Smooth muscle cell (in vitro differentiated cells): ENCODE measurements around the gene SYF2. TPM values are rescaled to one million over a fixed set of nuclear protein-coding genes. Genes with fewer than 3 reads are reported as not detected.

Experiments
- DNase-seq: peaks from one replicate; lab custom pipeline; 2025; ENCODE audit not compliant: unreplicated experiment; lab: John Stamatoyannopoulos, UW
- H2AFZ ChIP-seq: fragments of 200-600 bp; sonication (generic); 2 replicates; pipeline ENCODE4 v1.6.0; 2016; ENCODE audit warnings: antibody characterized with exemption, low read depth, mild to moderate bottlenecking
- H3F3A ChIP-seq: fragments of 200-600 bp; sonication (generic); 2 replicates; pipeline ENCODE4 v1.6.0; 2017; ENCODE audit warnings: antibody characterized with exemption, low read depth
- H3K27ac ChIP-seq: fragments of 200-600 bp; sonication (generic); 2 replicates; pipeline ENCODE4 v1.5.1; 2016; ENCODE audit warnings: low read depth, mild to moderate bottlenecking
- H3K27me3 ChIP-seq: fragments of 200-600 bp; sonication (generic); 2 replicates; pipeline ENCODE4 v1.6.1; 2016; ENCODE audit warnings: low read depth, mild to moderate bottlenecking
- H3K36me3 ChIP-seq: fragments of 200-600 bp; sonication (generic); 2 replicates; pipeline ENCODE4 v1.5.1; 2016; ENCODE audit warnings: low read depth
- H3K4me1 ChIP-seq: fragments of 200-600 bp; sonication (generic); 2 replicates; pipeline ENCODE4 v1.5.1; 2016; ENCODE audit warnings: low read depth
- H3K4me2 ChIP-seq: fragments of 200-600 bp; sonication (generic); 2 replicates; pipeline ENCODE4 v1.6.0; 2016; ENCODE audit warnings: mild to moderate bottlenecking
- H3K4me3 ChIP-seq: fragments of 200-600 bp; sonication (generic); 2 replicates; pipeline ENCODE4 v1.5.1; 2016; ENCODE audit warnings: mild to moderate bottlenecking
- H3K79me2 ChIP-seq: fragments of 200-600 bp; sonication (generic); 2 replicates; pipeline ENCODE4 v1.6.0; 2016; ENCODE audit warnings: low read depth, mild to moderate bottlenecking
- H3K9ac ChIP-seq: fragments of 200-600 bp; sonication (generic); 2 replicates; pipeline ENCODE4 v1.6.0; 2016; ENCODE audit warnings: low read depth
- H3K9me3 ChIP-seq: fragments of 200-600 bp; sonication (generic); replicated peaks from 2 replicates; pipeline ENCODE4 v1.5.1; 2016; ENCODE audit warnings: low read depth
- H4K20me1 ChIP-seq: fragments of 200-600 bp; sonication (generic); 2 replicates; pipeline ENCODE4 v1.6.0; 2016; ENCODE audit warnings: low read depth
- WGBS: methylation state at CpG from one replicate; pipeline ENCODE4 v1.1.7; 2016; ENCODE audit warnings: low lambda C conversion rate; 5-methylcytosine and 5-hydroxymethylcytosine counted together
- polyA plus RNA-seq: library from polyadenylated mRNA; unstranded; fragments of >200 nt; fragmentation: Nextera tagmentation; extraction: Ambion mirVana; gene quantifications from 2 replicates; pipeline ENCODE4 v1.2.1, GENCODE V29; 2016
- total RNA-seq: library from RNA; depleted of rRNA; stranded (reverse); fragments of >200 nt; gene quantifications from 2 replicates; pipeline ENCODE4 v1.2.3, GENCODE V29; 2014
- TF ChIP-seq, protein P1 (sequence below): fragments of 200-600 bp; sonication (generic); IDR thresholded peaks from 2 replicates; pipeline ENCODE4 v1.5.1; 2017; ENCODE audit warnings: borderline replicate concordance, mild to moderate bottlenecking, antibody characterized with exemption; ENCODE audit not compliant: insufficient read depth, poor library complexity, severe bottlenecking

Gene SYF2
- total and polyA plus RNA-seq, 2 experiments from 2014 or later = 28.1 to 61.1 TPM

DNA sequence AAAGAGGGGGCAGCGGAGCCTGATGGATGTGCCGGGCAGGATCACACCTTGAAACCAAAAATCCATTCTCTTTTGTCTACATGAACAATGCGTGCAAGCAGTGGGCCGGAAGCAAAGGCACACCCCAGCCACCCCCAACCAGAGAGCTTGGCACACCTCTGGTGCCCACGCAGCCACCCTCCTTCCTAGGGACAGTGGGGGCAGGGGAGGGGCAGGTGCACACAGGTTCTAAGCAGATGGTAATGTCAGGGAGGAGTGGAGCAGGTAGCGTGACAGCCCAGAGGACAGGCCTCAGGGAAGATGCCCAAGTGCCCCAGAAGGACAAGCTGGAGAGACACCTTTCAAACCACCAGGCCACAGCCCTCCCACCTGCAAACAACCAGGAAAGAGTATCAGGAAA lies 36.5 kb downstream of the SYF2 start:
- no peak overlapping the region for H2AFZ ChIP-seq

DNA sequence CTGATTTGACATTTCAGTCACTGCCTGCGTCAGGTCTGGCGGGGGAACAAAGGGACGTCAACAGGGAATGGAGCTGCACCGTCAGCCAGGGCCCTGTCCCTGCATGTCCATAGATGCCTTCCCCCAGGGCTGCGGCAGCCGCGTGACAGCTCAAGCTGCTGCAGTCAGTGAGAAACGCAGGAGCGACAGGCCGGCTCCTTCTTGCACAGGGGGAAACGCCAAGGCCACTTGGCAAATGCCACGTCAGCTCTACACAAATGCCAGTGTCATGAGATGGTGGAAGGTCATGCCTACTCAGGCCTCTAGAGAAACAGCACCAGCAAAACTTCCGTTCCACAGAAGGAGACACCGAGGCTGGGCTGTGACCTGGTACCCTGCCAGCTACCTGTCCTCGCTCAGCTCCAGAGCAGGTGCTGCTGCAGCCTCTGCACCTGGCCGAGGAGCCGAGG lies 37.7 kb downstream of the SYF2 start:
- 83% methylated on average over 17 of the region's 17 CpGs for WGBS
- Histone ChIP-seq H3K4me2 (no peak overlapping the region), H3K27ac (no peak overlapping the region), H2AFZ (no peak overlapping the region), H4K20me1 (no peaks in the 10 kb centered on the region), H3K9ac (no peak overlapping the region), H3K4me3 (no peak overlapping the region), H3K36me3 (no peaks in the 10 kb centered on the region), H3K4me1 (peaks cover 17% of the 10 kb centered on the region), H3F3A (peaks cover 6% of the 10 kb centered on the region), H3K9me3 (no peaks in the 10 kb centered on the region), H3K27me3 (no peaks in the 10 kb centered on the region), H3K79me2 (no peaks in the 10 kb centered on the region)
- no peak for DNase-seq
- TF ChIP-seq, protein P1, sequence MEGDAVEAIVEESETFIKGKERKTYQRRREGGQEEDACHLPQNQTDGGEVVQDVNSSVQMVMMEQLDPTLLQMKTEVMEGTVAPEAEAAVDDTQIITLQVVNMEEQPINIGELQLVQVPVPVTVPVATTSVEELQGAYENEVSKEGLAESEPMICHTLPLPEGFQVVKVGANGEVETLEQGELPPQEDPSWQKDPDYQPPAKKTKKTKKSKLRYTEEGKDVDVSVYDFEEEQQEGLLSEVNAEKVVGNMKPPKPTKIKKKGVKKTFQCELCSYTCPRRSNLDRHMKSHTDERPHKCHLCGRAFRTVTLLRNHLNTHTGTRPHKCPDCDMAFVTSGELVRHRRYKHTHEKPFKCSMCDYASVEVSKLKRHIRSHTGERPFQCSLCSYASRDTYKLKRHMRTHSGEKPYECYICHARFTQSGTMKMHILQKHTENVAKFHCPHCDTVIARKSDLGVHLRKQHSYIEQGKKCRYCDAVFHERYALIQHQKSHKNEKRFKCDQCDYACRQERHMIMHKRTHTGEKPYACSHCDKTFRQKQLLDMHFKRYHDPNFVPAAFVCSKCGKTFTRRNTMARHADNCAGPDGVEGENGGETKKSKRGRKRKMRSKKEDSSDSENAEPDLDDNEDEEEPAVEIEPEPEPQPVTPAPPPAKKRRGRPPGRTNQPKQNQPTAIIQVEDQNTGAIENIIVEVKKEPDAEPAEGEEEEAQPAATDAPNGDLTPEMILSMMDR = no peak

More for the DNA sequence above, 36.5 kb downstream of the SYF2 start:
- Histone ChIP-seq H3F3A (peaks cover 7% of the 10 kb centered on the region), H3K27ac (no peak overlapping the region), H3K4me2 (no peak overlapping the region), H4K20me1 (no peaks in the 10 kb centered on the region), H3K4me1 (peaks cover 17% of the 10 kb centered on the region), H3K27me3 (no peaks in the 10 kb centered on the region), H3K9me3 (no peaks in the 10 kb centered on the region), H3K9ac (no peak overlapping the region), H3K36me3 (no peaks in the 10 kb centered on the region), H3K4me3 (no peak overlapping the region), H3K79me2 (no peaks in the 10 kb centered on the region)
- WGBS = 88% methylated on average over 6 of the region's 6 CpGs
- no peak for DNase-seq
- TF ChIP-seq, protein P1 = no peak

DNA sequence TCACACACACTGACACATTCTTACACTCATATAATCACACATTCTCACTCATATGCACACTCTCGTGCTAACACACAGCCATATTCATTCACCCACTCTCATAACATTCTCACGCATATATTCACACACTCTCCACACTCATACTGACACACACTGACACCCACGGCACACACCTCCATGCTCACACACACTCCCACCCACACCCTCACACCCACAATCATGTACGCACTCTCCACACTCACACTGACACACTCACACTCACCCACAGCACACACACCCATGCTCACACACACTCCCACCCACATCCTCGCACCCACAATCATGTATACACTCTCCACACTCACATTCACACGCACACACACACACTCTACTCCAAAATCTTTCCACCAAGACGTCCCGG lies 38.2 kb downstream of the SYF2 start:
- H3K4me3 ChIP-seq = no peak overlapping the region
- H2AFZ ChIP-seq = no peak overlapping the region
- H4K20me1 ChIP-seq = no peaks in the 10 kb centered on the region
- H3K4me2 ChIP-seq = no peak overlapping the region
- H3K27ac ChIP-seq = no peak overlapping the region
- no peak overlapping the region for H3K9ac ChIP-seq
- H3K79me2 ChIP-seq = no peaks in the 10 kb centered on the region
- DNase-seq = no peak
- peaks cover 5% of the 10 kb centered on the region for H3F3A ChIP-seq
- H3K36me3 ChIP-seq = no peaks in the 10 kb centered on the region
- TF ChIP-seq, protein P1 = no peak
- peaks cover 17% of the 10 kb centered on the region for H3K4me1 ChIP-seq
- H3K9me3 ChIP-seq = no peaks in the 10 kb centered on the region
- 92% methylated on average over 8 of the region's 8 CpGs for WGBS
- H3K27me3 ChIP-seq = no peaks in the 10 kb centered on the region

DNA sequence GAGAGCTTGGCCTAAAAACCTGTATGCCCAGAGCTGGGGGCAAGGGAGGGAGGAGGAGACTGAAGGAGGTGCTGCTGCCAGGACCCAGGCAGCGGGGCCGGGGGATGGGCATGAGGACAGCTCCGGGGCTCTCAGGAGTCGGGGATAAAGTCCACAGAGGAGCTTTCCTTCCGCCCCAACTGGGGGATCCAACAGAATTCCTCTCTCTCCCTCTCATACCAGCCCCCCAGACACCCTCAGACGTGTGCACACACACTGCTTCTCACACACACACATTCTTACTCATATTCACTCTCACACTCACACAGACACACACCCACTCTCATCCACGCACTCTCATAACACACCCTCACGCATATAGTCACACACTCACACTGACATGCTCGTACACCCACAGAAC lies 39.1 kb downstream of the SYF2 start:
- peaks cover 9% of the 10 kb centered on the region for H3K4me1 ChIP-seq
- no peak overlapping the region for H3K4me3 ChIP-seq
- no peak overlapping the region for H3K27ac ChIP-seq
- H3K79me2 ChIP-seq = no peaks in the 10 kb centered on the region
- H3K9me3 ChIP-seq = no peaks in the 10 kb centered on the region
- H3K36me3 ChIP-seq = no peaks in the 10 kb centered on the region
- no peaks in the 10 kb centered on the region for H3K27me3 ChIP-seq
- no peak for DNase-seq
- H3F3A ChIP-seq = peaks cover under 1% of the 10 kb centered on the region
- no peak overlapping the region for H3K4me2 ChIP-seq
- TF ChIP-seq, protein P1 = no peak
- WGBS = 82% methylated on average over 7 of the region's 9 CpGs
- H2AFZ ChIP-seq = no peak overlapping the region
- no peaks in the 10 kb centered on the region for H4K20me1 ChIP-seq
- no peak overlapping the region for H3K9ac ChIP-seq
